ENCODE data around the gene TANGO6.
"Not testable (repeated sequence)": the region's sequence is repeated elsewhere in the genome, so short reads cannot be mapped to it uniquely, and the experiment has no call there.

The TANGO6 gene

DNA sequence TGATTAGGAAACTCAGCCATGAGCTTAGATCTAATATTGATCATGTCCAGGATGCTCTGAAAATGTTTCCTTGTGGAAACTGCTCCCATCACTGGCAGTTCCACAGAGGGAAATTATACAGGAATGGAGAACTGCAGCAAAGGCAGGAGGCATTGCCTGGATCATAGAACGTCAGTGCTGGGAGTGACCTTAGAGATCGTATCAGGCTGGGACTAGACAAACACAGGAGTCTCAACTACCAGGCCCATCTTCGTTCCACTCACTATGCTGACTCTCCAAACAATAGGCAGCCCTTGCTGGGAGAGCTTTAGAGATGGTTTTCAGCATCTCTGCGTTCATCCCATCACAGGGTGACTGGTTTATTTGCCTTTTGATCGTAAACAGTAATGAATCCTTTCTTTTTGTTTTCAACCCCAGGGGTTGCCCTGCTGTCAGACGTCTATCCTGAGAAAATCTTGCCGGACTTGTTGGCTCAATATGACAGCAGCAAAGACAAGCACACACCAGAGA, 130.3 kb downstream of the TANGO6 start:
- no peak for DNase-seq

GRCh38 chr16:68978303-68978954, 135.1 kb downstream of the TANGO6 start:
- no peak for DNase-seq

GRCh38 chr16:68980695-68981315, 137.5 kb downstream of the TANGO6 start:
- no peak for DNase-seq

GRCh38 chr16:68981971-68982370, 138.6 kb downstream of the TANGO6 start:
- no peak for DNase-seq

DNA sequence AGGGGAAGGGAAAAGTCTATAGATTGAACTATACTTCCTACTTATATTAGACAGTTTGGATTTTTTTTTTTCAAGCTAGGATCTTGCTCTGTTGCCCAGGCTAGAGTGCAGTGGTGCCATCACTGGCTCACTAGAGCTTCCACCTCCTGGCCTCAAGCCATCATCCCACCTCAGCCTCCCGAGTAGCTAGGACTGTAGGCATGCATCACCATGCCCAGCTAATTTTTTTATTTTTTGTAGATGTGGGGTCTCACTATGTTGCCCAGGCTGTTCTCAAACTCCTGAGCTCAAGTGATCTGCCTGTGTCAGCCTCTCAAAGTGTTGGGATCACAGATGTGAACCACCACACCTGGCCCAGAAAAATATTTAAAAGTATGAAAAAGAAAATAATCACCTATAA, 141.1 kb downstream of the TANGO6 start:
- no peak for DNase-seq

DNA sequence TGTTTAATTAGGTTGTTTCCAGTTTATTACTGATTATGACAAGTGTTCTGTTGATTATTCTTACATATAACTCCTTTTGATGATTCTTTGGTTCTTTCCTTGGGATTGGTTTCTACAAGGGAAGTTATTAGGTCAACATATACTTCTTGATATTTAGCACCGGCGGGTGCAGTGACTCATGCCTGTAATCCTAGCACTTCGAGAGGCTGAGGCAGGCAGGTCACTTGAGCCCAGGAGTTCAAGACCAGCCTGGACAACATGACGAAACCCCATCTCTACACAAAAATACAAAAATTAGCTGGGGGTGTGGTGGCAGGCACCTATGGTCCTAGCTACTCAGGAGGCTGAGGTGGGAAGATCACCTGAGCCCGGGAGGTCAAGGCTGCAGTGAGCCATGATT, 141.9 kb downstream of the TANGO6 start:
- DNase-seq = no peak

GRCh38 chr16:68985855-68986254, 142.5 kb downstream of the TANGO6 start:
- no peak for DNase-seq

GRCh38 chr16:68987734-68988457, 144.6 kb downstream of the TANGO6 start:
- DNase-seq = no peak

DNA sequence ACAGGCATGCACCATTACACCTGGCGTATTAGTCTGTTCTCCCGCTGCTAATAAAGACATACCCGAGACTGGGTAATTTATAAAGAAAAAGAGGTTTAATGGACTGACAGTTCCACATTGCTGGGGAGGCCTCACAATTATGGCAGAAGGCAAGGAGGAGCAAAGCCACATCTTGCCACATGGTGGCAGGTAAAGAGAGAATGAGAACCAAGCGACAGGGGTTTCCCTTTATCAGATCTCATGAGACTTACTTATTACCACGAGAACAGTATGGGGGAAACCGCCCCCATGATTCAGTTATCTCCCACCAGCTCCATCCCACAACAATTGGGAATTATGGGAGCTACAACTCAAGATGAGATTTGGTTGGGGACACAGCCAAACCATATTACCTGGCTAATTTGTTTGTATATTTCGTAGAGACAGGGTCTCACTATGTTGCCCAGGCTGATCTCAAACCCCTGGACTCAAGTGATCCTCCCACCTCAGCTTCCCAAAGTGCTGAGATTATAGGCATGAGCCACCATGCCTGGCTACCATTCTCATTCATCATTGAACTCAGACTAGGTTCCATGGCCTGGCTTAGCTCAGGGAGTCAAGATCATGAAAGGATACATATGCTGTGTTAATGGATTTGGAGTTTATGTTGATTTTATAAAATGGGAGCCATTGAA, 147.0 kb downstream of the TANGO6 start:
- DNase-seq = not testable (repeated sequence)

DNA sequence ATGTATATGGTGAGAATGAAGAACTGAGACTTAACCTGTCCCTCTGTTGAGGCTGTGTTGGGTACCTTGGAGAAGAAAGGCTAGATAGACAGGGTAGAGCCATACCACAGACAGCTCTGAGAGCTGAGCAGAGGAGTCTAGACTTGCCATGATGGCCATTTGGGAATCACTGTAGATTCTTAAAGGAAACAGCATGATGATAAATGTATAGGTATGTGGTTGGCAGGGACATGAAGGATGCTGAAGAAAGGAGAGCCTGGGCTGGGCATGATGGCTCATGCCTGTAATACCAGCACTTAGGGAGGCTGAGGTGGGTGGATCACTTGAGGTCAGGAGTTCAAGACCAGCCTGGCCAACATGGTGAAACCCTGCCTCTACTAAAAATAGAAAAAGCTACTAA, 147.7 kb downstream of the TANGO6 start:
- no peak for DNase-seq

GRCh38 chr16:68992521-68992920, 149.2 kb downstream of the TANGO6 start:
- DNase-seq = peak in 1 of 2 experiments; percentile 67

DNA sequence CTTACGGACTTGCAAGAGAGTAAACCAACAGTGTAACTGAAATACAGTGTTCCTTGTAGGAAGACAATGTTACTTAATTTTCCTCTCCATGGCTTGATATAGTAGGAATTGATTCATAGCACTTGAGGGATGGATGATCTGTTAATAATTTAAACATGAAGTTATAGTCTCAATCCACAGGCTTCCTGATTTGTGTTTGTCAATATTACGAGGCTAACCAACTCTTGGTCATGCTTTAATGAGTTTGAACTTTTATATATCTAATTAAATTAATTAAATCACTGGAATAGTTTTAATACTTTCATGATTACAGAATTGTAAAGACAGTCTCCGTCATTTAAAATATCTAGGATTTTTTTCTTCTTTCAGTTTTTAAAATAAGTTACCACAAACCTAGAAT, 150.1 kb downstream of the TANGO6 start:
- no peak for DNase-seq

- peak; percentile 12 to 72 for DNase-seq
These were observed 150.6 kb downstream of the TANGO6 start for GRCh38 chr16:68993885-68994284.

- DNase-seq = no peak
These were observed 151.0 kb downstream of the TANGO6 start for GRCh38 chr16:68994324-68994723.

- peak in 1 of 2 experiments; percentile 35 for DNase-seq
These were observed 151.7 kb downstream of the TANGO6 start for GRCh38 chr16:68995011-68995504.

DNA sequence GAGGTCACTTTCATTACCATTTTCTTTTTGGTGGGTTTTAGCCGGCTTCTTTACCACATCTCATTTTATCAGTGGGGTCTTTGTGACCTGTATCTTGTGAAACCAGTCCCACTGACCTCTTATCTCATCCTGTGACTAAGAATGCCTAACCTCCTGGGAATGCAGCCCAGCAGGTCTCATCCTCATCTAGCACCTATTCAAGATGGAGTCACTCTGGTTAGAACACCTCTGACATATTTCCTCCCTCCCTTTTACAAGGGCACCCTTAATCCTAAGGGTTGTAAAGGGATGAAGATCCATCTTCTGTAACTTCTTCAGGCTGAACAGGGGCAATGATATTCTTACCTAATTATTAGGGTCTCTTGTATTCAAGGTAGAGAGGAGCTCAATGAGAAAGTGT, 154.2 kb downstream of the TANGO6 start:
- no peak for DNase-seq

- no peak for DNase-seq
These were observed 155.8 kb downstream of the TANGO6 start for GRCh38 chr16:68999114-68999513.

DNA sequence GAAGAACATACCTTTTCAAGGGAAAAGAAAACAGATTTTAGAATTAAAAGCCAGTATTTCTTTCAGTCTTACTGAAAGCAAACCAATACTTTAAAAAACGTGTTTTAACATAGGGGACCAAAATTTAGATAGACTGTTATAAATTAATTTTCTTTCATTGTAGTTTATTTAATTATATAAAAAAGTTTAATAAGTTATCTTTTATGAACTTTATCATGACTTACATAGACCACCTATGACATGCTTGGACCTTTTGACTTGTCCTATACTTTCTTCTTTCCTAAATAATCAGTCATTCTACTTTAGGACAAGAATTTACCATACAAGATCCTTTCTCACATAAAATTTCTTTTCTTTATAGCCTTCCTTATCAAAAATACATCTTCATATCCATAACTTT, 160.2 kb downstream of the TANGO6 start:
- peak in 1 of 2 experiments; percentile 14 for DNase-seq

- no peak for DNase-seq
These were observed 162.5 kb downstream of the TANGO6 start for GRCh38 chr16:69005641-69006355.

GRCh38 chr16:69012906-69013305, 169.6 kb downstream of the TANGO6 start:
- DNase-seq = no peak

GRCh38 chr16:69013991-69014390, 170.7 kb downstream of the TANGO6 start:
- no peak for DNase-seq

DNA sequence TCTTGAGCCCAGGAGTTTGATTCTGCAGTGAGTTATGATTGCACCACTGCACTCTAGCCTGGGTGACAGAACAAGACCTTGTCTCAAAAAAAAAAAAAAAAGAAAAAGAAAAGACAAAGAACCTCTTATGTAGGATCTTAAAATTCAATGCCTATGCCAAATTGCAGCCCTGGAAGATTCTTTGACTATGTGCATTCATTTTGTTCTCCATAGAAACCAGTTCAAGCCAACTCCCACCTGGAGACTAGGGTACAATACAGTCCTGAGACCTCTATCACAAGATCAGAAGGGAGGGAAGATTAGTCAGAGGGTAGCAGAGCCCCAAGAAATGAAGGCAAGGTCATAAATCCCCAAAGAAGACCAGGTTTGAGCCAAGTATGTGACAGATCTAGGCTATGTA, 171.5 kb downstream of the TANGO6 start:
- DNase-seq = no peak

Data from SW 1271 (cell line).